AG04449 (cell line): ENCODE measurements around the gene TLDC2.

Source experiments
- CTCF ChIA-PET: fragments of 350-600 bp; formaldehyde crosslinking; extraction: SDS; loops from one replicate; lab custom pipeline; 2021; ENCODE audit warnings: antibody characterized with exemption; lab: Yijun Ruan, JAX
- POLR2A ChIA-PET: fragments of 400-600, 350-600 bp; formaldehyde crosslinking; extraction: SDS; loops from one replicate; lab custom pipeline; 2020; ENCODE audit warnings: antibody characterized with exemption, inconsistent platforms; lab: Yijun Ruan, JAX
- DNase-seq: peaks from one replicate; pipeline ENCODE4 v3.0.0-alpha.2; 2010; ENCODE audit warnings: low read depth, low spot score
- H3K4me3 ChIP-seq: 2 replicates; pipeline ENCODE4 v1.5.1; 2011; ENCODE audit warnings: low read depth, mild to moderate bottlenecking, control low read depth, low read length
- TF ChIP-seq, protein P1 (sequence below): IDR thresholded peaks from one replicate; pipeline ENCODE4 v1.5.1; 2011; ENCODE audit warnings: mild to moderate bottlenecking, moderate library complexity, low read length, control low read depth, inconsistent platforms; ENCODE audit not compliant: insufficient read depth; ENCODE audit errors: missing control alignments

Gene TLDC2

DNA sequence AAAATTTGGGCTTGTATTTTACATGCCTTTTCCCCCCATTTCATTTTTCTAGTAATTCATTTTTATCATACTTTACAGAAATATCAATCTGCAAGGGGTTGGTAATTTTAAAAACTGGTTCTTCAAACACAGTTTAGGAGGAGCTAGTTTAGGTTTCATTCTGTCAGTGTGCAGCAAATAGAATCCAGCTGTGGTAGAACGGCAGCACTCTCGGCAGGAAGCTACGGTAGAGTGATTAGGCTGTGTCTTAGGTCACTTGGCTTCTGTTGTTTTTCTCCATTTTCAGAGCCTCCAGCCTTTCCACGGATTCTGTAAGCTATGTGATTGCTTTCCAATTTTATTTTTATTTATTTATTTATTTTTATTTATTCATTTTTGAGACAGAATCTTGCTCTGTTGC lies 32.7 kb downstream of the TLDC2 start:
- CTCF ChIA-PET = interaction anchor here (0.7 to 5.0 kb wide), 3 partner anchors 11 to 298 kb away, joined by 3 to 32 read pairs (median 3); no protein-coding TSS in a partner anchor
- DNase-seq = no peak

DNA sequence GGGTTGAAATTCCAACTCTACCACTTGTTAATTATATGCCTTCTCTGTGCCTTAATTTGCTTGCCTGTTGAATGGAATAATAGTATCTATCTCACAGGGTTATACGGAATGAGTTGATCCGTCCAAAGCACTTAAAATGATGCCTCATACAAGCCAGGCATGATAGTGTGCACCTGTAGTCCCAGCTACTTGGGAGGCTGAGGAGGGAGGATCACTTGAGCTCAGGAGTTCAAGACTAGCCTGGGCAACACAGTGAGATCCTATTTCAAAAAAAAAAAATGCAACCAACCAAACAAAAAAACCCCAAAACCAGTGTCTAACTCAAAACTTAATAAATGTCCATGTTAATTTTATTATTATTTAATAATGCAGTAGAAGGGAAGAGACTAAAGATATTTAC lies 40.3 kb downstream of the TLDC2 start:
- ChIA-PET CTCF (interaction anchor here (1.0 to 4.4 kb wide), 2 partner anchors 53 to 303 kb away, joined by 4 to 31 read pairs; a partner anchor contains a TSS), POLR2A (no interaction called here)
- no peak for DNase-seq
- TF ChIP-seq, protein P1, sequence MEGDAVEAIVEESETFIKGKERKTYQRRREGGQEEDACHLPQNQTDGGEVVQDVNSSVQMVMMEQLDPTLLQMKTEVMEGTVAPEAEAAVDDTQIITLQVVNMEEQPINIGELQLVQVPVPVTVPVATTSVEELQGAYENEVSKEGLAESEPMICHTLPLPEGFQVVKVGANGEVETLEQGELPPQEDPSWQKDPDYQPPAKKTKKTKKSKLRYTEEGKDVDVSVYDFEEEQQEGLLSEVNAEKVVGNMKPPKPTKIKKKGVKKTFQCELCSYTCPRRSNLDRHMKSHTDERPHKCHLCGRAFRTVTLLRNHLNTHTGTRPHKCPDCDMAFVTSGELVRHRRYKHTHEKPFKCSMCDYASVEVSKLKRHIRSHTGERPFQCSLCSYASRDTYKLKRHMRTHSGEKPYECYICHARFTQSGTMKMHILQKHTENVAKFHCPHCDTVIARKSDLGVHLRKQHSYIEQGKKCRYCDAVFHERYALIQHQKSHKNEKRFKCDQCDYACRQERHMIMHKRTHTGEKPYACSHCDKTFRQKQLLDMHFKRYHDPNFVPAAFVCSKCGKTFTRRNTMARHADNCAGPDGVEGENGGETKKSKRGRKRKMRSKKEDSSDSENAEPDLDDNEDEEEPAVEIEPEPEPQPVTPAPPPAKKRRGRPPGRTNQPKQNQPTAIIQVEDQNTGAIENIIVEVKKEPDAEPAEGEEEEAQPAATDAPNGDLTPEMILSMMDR = no peak
- no peak overlapping the region for H3K4me3 ChIP-seq

More for the DNA sequence above, 32.7 kb downstream of the TLDC2 start:
- H3K4me3 ChIP-seq = no peak overlapping the region
- TF ChIP-seq, protein P1 = no peak
- POLR2A ChIA-PET = interaction anchor here (0.5 kb wide), 1 partner anchor 350 kb away, joined by 4 read pairs; no protein-coding TSS in a partner anchor

DNA sequence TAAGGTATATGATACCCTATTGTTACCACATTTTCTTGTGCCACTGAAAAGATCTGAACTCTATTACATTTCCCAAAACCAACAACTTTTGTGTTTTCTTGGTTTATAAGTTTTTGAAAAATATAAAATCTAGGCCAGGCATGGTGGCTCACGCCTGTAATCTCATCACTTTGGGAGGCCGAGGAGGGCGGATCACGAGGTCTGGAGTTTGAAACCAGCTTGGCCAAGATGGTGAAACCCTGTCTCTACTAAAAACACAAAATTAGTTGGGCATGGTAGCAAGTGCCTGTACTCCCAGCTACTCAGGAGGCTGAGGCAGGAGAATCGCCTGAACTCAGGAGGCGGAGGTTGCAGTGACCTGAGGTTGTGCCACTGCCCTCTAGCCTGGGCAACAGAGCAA lies 41.3 kb downstream of the TLDC2 start:
- no peak for DNase-seq
- TF ChIP-seq, protein P1 = no peak
- CTCF ChIA-PET = interaction anchor here (0.9 to 4.5 kb wide), 5 partner anchors 9 to 359 kb away, joined by 3 to 32 read pairs (median 4); no protein-coding TSS in a partner anchor
- H3K4me3 ChIP-seq = no peak overlapping the region
- POLR2A ChIA-PET = no interaction called here

DNA sequence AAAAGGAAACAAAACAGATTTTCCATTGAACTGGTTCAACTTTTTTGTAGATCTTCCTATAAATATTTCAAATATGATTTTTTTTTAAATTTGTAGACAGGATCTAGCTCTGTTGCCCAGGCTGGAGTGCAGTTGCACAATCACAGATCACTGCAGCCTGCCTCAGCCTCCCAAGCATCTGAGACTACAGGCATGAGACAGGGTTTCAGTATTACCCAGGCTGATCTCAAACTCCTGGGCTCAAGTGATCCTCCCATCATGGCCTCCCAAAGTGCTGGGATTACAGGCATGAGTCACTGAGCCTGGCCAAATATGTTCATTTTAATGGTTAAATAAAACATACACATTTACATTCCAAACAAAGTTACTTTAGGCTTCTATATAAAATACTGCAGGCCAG lies 42.0 kb downstream of the TLDC2 start:
- no peak for DNase-seq
- TF ChIP-seq, protein P1 = no peak
- no peak overlapping the region for H3K4me3 ChIP-seq
- ChIA-PET CTCF (interaction anchor here (0.9 to 4.5 kb wide), 8 partner anchors 10 to 360 kb away, joined by 3 to 32 read pairs (median 6); no protein-coding TSS in a partner anchor), POLR2A (no interaction called here)

DNA sequence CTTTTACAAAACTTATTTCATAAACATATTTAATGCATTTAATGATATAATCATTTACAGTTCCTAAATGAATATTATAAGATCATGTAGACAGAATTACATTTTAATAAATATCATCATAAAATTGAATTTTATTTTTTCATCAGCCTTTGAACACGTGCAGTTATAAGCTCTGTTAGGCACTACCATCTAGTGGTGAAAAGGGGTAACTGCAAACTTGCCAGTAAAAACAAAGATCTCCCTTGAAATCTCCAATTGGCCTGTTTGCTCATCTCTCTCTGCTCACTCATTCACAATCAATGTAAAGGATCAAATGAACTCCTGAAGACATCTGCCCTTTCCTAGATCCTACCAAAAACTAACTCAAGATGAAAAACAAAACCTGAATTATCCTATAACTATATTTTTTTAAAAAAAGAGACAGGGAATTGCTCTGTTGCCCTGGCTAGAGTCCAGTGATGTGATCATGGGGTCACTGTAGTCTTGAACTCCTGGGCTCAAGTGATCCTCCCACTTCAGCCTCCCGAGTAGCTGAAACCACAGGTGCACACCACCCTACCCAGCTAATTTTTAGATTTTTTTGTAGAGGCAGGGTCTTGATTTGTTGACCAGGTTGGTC lies 43.9 kb downstream of the TLDC2 start:
- TF ChIP-seq, protein P1 = peak; percentile 70
- DNase-seq = no peak
- POLR2A ChIA-PET = no interaction called here
- CTCF ChIA-PET = interaction anchor here (0.6 to 4.5 kb wide), 25 partner anchors 8 to 717 kb away, joined by 3 to 36 read pairs (median 6); partner anchors contain the start of gene NDRG3
- no peak overlapping the region for H3K4me3 ChIP-seq

DNA sequence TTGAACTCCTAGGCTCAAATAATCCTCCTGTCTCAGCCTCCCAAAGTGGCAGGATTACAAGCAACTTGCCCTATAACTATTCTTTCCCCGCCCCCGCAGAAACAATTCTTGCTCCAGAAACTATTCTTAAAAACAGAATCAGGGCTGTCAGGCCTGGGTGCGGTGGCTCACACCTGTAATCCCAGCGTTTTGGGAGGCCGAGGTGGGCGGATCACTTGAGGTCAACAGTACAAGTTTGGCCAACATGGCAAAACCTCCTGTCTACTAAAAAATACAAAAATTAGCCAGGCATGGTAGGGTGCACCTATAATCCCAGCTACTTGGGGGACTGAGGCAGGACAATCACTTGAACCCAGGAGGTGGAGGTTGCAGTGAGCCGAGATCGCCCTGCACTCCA lies 44.4 kb downstream of the TLDC2 start:
- TF ChIP-seq, protein P1 = no peak
- POLR2A ChIA-PET = no interaction called here

More for the DNA sequence above, 44.4 kb downstream of the TLDC2 start:
- CTCF ChIA-PET = interaction anchor here (0.9 to 4.5 kb wide), 19 partner anchors 8 to 717 kb away, joined by 3 to 36 read pairs (median 6); no protein-coding TSS in a partner anchor
- DNase-seq = no peak
- no peak overlapping the region for H3K4me3 ChIP-seq
